ENCODE results near the gene ARHGAP18.

Gene ARHGAP18

DNA sequence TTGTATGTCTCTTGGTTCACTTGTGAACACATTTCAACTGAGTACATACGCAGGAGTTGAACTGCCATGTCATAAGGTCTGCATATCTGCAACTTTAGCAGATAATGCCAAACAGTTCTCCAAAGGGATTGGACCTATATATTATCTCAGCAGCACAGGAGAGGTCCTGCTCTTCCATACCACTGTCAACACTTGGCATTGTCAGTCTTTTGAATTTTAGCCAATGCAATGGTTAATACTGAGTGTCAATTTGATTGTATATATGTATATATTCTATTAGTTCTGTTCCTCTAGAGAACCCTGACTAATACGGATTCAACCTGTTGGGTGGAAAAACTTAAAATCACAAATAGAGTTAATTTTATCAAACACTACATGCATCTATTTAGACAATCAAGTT is 26.1 kb upstream of the ARHGAP18 start:
- FAIRE-seq, result no peak
- TF ChIP-seq, protein P1, sequence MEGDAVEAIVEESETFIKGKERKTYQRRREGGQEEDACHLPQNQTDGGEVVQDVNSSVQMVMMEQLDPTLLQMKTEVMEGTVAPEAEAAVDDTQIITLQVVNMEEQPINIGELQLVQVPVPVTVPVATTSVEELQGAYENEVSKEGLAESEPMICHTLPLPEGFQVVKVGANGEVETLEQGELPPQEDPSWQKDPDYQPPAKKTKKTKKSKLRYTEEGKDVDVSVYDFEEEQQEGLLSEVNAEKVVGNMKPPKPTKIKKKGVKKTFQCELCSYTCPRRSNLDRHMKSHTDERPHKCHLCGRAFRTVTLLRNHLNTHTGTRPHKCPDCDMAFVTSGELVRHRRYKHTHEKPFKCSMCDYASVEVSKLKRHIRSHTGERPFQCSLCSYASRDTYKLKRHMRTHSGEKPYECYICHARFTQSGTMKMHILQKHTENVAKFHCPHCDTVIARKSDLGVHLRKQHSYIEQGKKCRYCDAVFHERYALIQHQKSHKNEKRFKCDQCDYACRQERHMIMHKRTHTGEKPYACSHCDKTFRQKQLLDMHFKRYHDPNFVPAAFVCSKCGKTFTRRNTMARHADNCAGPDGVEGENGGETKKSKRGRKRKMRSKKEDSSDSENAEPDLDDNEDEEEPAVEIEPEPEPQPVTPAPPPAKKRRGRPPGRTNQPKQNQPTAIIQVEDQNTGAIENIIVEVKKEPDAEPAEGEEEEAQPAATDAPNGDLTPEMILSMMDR (IDR thresholded peaks at IDR 0.05; ENCODE audit: insufficient read depth, missing control alignments), result no peak
- no peak for DNase-seq (ENCODE audit: insufficient read length, low spot score)

DNA sequence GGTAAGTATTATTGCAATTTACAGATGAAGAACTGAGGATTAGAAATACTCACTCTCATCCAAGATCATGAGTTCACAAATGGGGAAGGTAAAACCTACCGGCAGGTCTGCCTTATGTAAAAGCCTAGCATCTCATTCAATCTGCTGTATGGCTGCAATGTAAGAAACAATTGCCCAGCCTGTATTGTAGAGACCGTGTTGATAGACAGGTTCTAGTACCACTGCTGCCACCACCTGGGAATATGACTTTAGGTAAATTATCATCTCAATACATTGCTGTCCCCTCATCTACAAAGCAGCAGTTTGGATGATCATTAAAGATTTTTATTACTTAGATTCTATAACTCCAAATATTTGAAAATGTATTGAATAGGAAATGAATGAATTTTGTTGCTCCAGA is 23.3 kb upstream of the ARHGAP18 start:
- no peak for FAIRE-seq

DNA sequence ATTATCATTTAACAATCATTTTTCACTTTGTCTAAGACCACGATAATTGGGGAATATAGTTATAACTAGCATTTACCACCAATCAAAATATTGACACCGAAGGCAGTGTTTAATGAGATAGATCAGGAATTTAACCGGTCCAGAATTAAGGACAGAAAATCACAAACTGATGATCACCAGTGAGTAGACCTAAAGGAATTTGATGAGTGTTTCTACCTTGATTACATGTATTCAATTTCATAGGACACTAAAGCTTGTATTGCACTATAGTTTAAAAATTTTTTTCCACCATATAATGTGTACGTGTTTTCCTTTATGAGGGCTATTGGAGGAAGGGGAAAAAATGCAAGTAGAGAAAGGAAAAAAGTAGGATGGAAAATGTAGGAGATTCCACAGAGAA is 22.6 kb upstream of the ARHGAP18 start:
- TF ChIP-seq, protein P1 (IDR thresholded peaks at IDR 0.05; ENCODE audit: insufficient read depth, missing control alignments), result no peak
- DNase-seq (ENCODE audit: insufficient read length, low spot score) (no peak), FAIRE-seq (no peak)

More for the DNA sequence above, 23.3 kb upstream of the ARHGAP18 start:
- DNase-seq (ENCODE audit: insufficient read length, low spot score), result no peak
- TF ChIP-seq, protein P1 (IDR thresholded peaks at IDR 0.05; ENCODE audit: insufficient read depth, missing control alignments), result peak; percentile 6

DNA sequence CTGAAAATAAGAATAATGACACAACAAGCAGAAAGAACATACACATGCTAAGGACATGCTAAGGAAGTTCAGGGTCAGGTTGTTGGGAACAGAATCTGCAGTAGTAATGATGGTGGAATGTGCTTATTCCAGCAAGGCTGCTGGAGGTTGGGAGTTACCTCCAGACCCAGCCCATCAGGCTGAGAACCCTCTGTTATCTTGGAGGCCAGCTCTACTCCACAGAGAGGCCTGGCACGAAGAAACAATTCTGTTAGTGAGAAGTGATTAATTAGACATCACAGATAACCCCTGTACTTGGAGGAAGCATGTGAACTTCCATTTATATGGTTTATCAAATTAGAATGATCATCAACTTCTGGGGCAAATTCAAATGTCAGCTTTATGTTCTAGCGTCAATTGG is 22.1 kb upstream of the ARHGAP18 start:
- TF ChIP-seq, protein P1 (IDR thresholded peaks at IDR 0.05; ENCODE audit: insufficient read depth, missing control alignments), result no peak
- no peak for DNase-seq (ENCODE audit: insufficient read length, low spot score)
- no peak for FAIRE-seq

DNA sequence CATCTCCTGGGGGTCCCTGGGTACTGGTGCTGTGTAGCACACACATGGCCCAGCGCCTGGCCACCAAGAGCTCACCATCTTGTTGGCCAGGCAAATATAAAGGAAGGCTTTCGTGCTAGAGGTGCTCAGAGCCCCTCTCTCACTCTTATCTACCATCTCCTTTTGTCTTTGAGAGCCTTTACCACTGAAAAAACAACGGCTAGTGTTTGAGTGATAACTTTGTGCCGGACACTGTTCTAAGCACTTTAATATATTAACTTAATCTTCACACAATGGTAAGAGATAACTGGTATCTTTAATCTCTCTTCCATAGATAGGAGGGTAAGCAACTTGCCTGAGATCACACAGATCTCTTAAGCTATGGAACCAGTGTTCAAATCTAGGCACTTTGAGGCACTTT is 21.5 kb upstream of the ARHGAP18 start:
- DNase-seq (ENCODE audit: insufficient read length, low spot score) (no peak), FAIRE-seq (no peak)

DNA sequence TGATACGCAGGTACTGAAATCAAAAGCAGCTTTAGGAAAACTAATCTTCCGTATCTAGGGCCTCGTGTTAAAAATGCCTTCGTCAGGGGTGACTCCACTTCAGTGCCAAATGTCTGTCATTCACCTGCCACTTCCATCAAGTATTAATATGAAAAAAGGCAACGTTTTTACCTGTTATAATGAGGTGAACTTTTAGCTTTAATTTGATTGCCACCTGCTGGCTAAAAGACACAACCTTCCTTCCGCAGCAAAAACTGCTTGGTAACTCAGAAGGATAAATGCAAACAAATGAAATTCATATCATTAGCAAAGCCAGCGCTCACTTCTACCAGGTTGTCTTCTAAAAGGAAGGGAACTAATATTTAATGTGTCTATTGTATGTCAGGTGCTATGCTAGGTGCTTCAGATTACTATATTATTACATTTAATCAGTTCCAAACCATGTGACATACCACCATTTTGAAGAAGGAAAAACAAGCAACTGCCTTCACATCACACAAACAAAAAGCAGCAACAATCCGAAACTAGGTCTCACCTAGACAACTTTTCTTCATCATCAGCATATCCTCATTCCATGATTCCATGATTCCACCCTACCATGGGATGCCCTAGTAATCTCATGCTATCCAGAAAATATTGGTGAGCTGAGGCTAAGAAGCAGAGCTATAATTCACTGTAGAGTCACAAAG is 20.6 kb upstream of the ARHGAP18 start:
- FAIRE-seq (no peak), DNase-seq (ENCODE audit: insufficient read length, low spot score) (no peak)
- TF ChIP-seq, protein P1 (IDR thresholded peaks at IDR 0.05; ENCODE audit: insufficient read depth, missing control alignments), result peak; percentile 25

More for the DNA sequence above, 21.5 kb upstream of the ARHGAP18 start:
- TF ChIP-seq, protein P1 (IDR thresholded peaks at IDR 0.05; ENCODE audit: insufficient read depth, missing control alignments), result no peak

DNA sequence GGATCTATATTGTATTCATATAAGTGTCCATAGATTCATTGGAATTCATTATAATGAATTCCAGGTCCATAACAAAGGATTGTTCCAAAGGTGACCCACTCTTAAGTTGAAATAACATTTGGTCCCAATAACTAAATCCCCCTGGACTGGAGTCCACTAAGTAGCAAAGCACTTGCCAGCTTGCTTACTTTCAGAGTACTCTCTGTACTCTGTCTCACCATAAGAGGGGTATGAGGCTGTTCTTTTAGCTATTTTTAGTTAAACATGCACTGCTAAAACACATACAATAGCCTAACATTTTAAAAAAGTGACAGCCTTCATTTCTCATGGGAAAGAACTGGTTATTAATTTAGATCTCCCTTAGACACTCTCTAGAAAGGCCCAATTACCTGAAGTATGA is 16.7 kb upstream of the ARHGAP18 start:
- TF ChIP-seq, protein P1 (IDR thresholded peaks at IDR 0.05; ENCODE audit: insufficient read depth, missing control alignments), result no peak
- DNase-seq (ENCODE audit: insufficient read length, low spot score) (no peak), FAIRE-seq (no peak)

Data from D721Med (cell line).